K562 (cell line): ENCODE data around the gene POLR2L. TPM values are rescaled to one million over a fixed set of nuclear protein-coding genes. Genes with fewer than 3 reads are reported as not detected.
A peak's percentile ranks its signal among the peaks of the same experiment; 100 is the strongest.

Experiments used
- ATAC-seq: fragments of 200-7000 bp; cut with Tn5 transposase; 3 replicates; pipeline ENCODE4 v1.9.1; 2020; ENCODE audit warnings: moderate library complexity
- BruUV-seq: library from RNA; stranded (reverse); fragments of 400-500 nt; replicated peaks from 2 replicates; lab custom pipeline; 2021; lab: Mats Ljungman, UMichigan
- CTCF ChIA-PET: fragments of 300-600 bp; formaldehyde crosslinking; extraction: SDS; loops from one replicate; lab custom pipeline; 2021; ENCODE audit warnings: low intra/inter-chr PET ratio; lab: Yijun Ruan, JAX
- POLR2A ChIA-PET: fragments of 300-600, 350-650 bp; sonication (Branson Sonifier 250); formaldehyde crosslinking; extraction: SDS; loops from one replicate; lab custom pipeline; 2021; ENCODE audit warnings: antibody characterized with exemption, inconsistent platforms; lab: Yijun Ruan, JAX
- DNase-seq, 4 experiments: peaks; one replicate each; pipeline versions ENCODE4 v3.0.0 to v3.0.0-alpha.2; 2011 to 2018; ENCODE audit warnings: low spot score in 3 of 4, mixed read lengths in 3 of 4; ENCODE audit errors: extremely low read depth in 1 of 4
- FAIRE-seq: peaks from 2 replicates; lab custom pipeline; 2011; peaks lifted over from hg19 to GRCh38; lab: Jason Lieb, UNC
- H2AFZ ChIP-seq: 2 replicates; pipeline ENCODE4 v1.6.0; 2011; ENCODE audit warnings: low read depth, low read length, control low read depth, inconsistent platforms
- H3K27ac ChIP-seq: fragments of 200-600 bp; 3 replicates; pipeline ENCODE4 v1.8.0; 2011; ENCODE audit warnings: low read depth, mild to moderate bottlenecking, control low read depth, inconsistent platforms, low read length, moderate library complexity, mixed read lengths; ENCODE audit errors: extremely low read depth
- H3K27me3 ChIP-seq, 2 experiments: fragments of 300-600 bp in 1 of 2; 2 replicates in 1 of 2; 3 replicates in 1 of 2; pipeline versions ENCODE4 v1.6.0 to v1.8.0; 2011; ENCODE audit warnings: inconsistent platforms in 2 of 2, low read length in 2 of 2, mild to moderate bottlenecking in 1 of 2, mixed read lengths in 1 of 2, moderate library complexity in 1 of 2; ENCODE audit not compliant: control insufficient read depth in 2 of 2, insufficient read depth in 2 of 2
- H3K36me3 ChIP-seq: fragments of 300-600 bp; 3 replicates; pipeline ENCODE4 v1.8.0; 2011; ENCODE audit warnings: mild to moderate bottlenecking, low read length, inconsistent platforms; ENCODE audit not compliant: control insufficient read depth, insufficient read depth
- H3K4me1 ChIP-seq, 2 experiments: fragments of 200-600 bp in 1 of 2; replicated peaks in 1 of 2; 2 replicates in 1 of 2; 3 replicates in 1 of 2; pipeline versions ENCODE4 v1.5.1 to v1.8.0; 2011; ENCODE audit warnings: inconsistent platforms in 2 of 2, low read length in 2 of 2, mild to moderate bottlenecking in 1 of 2, mixed read lengths in 1 of 2, moderate library complexity in 1 of 2; ENCODE audit not compliant: control insufficient read depth in 2 of 2, insufficient read depth in 2 of 2
- H3K4me2 ChIP-seq: 2 replicates; pipeline ENCODE4 v1.6.1; 2011; ENCODE audit warnings: low read length, control low read depth, inconsistent platforms, mixed read lengths; ENCODE audit not compliant: insufficient read depth
- H3K4me3 ChIP-seq: fragments of 200-600 bp; sonication (generic), shearing (Covaris generic); 2 replicates; pipeline ENCODE4 v1.5.1; 2016; ENCODE audit warnings: control low read depth, inconsistent platforms
- H3K79me2 ChIP-seq: fragments of 200-600 bp; 3 replicates; pipeline ENCODE4 v1.8.0; 2011; ENCODE audit warnings: low read length, inconsistent platforms; ENCODE audit not compliant: control insufficient read depth, insufficient read depth
- H3K9ac ChIP-seq, 2 experiments: 2 replicates each; pipeline versions ENCODE4 v1.6.0 to v1.6.1; 2011; ENCODE audit warnings: low read depth in 2 of 2, low read length in 2 of 2, control low read depth in 1 of 2, inconsistent platforms in 1 of 2, mild to moderate bottlenecking in 1 of 2, mixed read lengths in 1 of 2; ENCODE audit not compliant: insufficient read depth in 1 of 2
- H3K9me1 ChIP-seq: one replicate; pipeline ENCODE4 v1.6.0; 2011; ENCODE audit warnings: inconsistent platforms, mild to moderate bottlenecking, low read length, moderate library complexity; ENCODE audit not compliant: control insufficient read depth, insufficient read depth
- H3K9me3 ChIP-seq: replicated peaks from 2 replicates; pipeline ENCODE4 v1.5.1; 2011; ENCODE audit warnings: low read depth, low read length, inconsistent platforms; ENCODE audit not compliant: control insufficient read depth, insufficient read depth
- H4K20me1 ChIP-seq: replicated peaks from 2 replicates; pipeline ENCODE4 v1.6.1; 2011; ENCODE audit warnings: low read length, inconsistent platforms, mixed read lengths; ENCODE audit not compliant: control insufficient read depth, insufficient read depth
- CBFA2T2 ChIP-seq: fragments of 450-650 bp; conservative IDR thresholded peaks from 2 replicates; pipeline ENCODE4 v1.6.1; 2017; ENCODE audit warnings: mild to moderate bottlenecking
- FOXO4 ChIP-seq: fragments of 450-650 bp; formaldehyde crosslinking; IDR thresholded peaks from 2 replicates; pipeline ENCODE4 v1.4.0; 2020; ENCODE audit warnings: mild to moderate bottlenecking, moderate library complexity
- GABPA ChIP-seq: fragments of 200-800 bp; sonication (Bioruptor generic); conservative IDR thresholded peaks from 2 replicates; pipeline ENCODE4 v1.6.1; 2016; ENCODE audit warnings: low read depth, missing genetic modification characterization, missing compliant biosample characterization
- HDAC1 ChIP-seq, 2 experiments: fragments of 450-650 bp; IDR thresholded peaks; 2 replicates each; pipeline ENCODE4 v1.6.1; 2016 to 2017; ENCODE audit warnings: inconsistent platforms in 1 of 2, mild to moderate bottlenecking in 1 of 2, moderate library complexity in 1 of 2
- PCBP1 ChIP-seq: fragments of 200-400 bp; formaldehyde crosslinking; IDR thresholded peaks from 2 replicates; pipeline ENCODE4 v1.6.1; 2018; ENCODE audit warnings: mild to moderate bottlenecking, low read depth, low read length; ENCODE audit not compliant: poor library complexity, severe bottlenecking
- POLR2G ChIP-seq: fragments of 200-400 bp; formaldehyde crosslinking; IDR thresholded peaks from 2 replicates; pipeline ENCODE4 v1.6.1; 2017; ENCODE audit warnings: low read depth, mild to moderate bottlenecking, antibody characterized with exemption, low read length, moderate library complexity
- TFAP4 ChIP-seq: sonication (generic); formaldehyde crosslinking; IDR thresholded peaks from 2 replicates; pipeline ENCODE4 v1.8.0; 2022; ENCODE audit warnings: missing genetic modification reagents, mild to moderate bottlenecking, moderate library complexity, borderline replicate concordance
- ZBTB7A ChIP-seq: IDR thresholded peaks from 2 replicates; pipeline ENCODE4 v1.6.1; 2011; ENCODE audit warnings: low read depth, mild to moderate bottlenecking, low read length, moderate library complexity, borderline replicate concordance; ENCODE audit not compliant: control insufficient read depth
- ZMIZ1 ChIP-seq, 2 experiments: fragments of 150-350 bp in 1 of 2; IDR thresholded peaks; 2 replicates each; pipeline ENCODE4 v1.6.1; 2012 to 2016; ENCODE audit warnings: low read depth in 2 of 2, low read length in 2 of 2, mild to moderate bottlenecking in 1 of 2, moderate library complexity in 1 of 2
- ZNF740 ChIP-seq, 3 experiments: fragments of 200-800 bp in 1 of 3; sonication (Bioruptor generic) in 1 of 3; sonication (generic) in 1 of 3; formaldehyde crosslinking in 1 of 3; IDR thresholded peaks; 2 replicates each; pipeline versions ENCODE4 v1.6.1 to v1.8.0; 2016 to 2022; ENCODE audit warnings: mild to moderate bottlenecking in 2 of 3, missing compliant biosample characterization in 2 of 3, missing genetic modification characterization in 2 of 3, missing genetic modification reagents in 1 of 3
- whole genome bisulfite sequencing: fragments of 100-300 bp; shearing (Covaris generic); methylation state at CpG from one replicate; pipeline ENCODE4 v1.1.6; 2016; ENCODE audit warnings: low coverage, mixed read lengths; ENCODE audit not compliant: insufficient coverage; ENCODE audit errors: missing lambda C conversion rate; 5-methylcytosine and 5-hydroxymethylcytosine counted together
- in situ Hi-C: fragments of 300-500 bp; cut with MboI; formaldehyde crosslinking; loops from 4 replicates; pipeline ENCODE4 v1.15.0; 2018; ENCODE audit warnings: inconsistent platforms, mixed read lengths
- intact Hi-C: fragments of 100-400 bp; cut with micrococcal nuclease; formaldehyde crosslinking; loops from 2 replicates; pipeline ENCODE4 v1.14.2; 2022
- polyA plus RNA-seq, 8 experiments: library from polyadenylated mRNA; depleted of rRNA in 4 of 8; stranded (reverse) in 5 of 8; unstranded in 3 of 8; fragments of >200 nt; fragmentation: Nextera tagmentation in 2 of 8; fragmentation: Illumina TruSeq in 1 of 8; extraction: Ambion mirVana in 2 of 8; extraction: Trizol in 1 of 8; gene quantifications; 2 replicates each; pipeline versions ENCODE4 v1.2.1 to v1.2.3, GENCODE V29; 2011 to 2014; ENCODE audit warnings: inconsistent platforms in 1 of 8, missing spikeins in 1 of 8
- total RNA-seq, 7 experiments: library from RNA; depleted of rRNA in 6 of 7; stranded (reverse); fragments of >200 nt in 6 of 7; fragmentation: Illumina TruSeq in 2 of 7; extraction: Trizol in 2 of 7; gene quantifications; 2 replicates each; pipeline versions ENCODE4 v1.2.1 to v1.2.3, GENCODE V29; 2011 to 2021; ENCODE audit warnings: low replicate concordance in 1 of 7

Gene POLR2L
- total and polyA plus RNA-seq, 9 of the 15 experiments (the other 6 are each of a cell fraction or from before 2014, with no cell fraction given): 38.3 to 688 (median 108) TPM

- Histone ChIP-seq H4K20me1 (no peaks in the 10 kb centered on the region), H3K79me2 (peaks cover 26% of the 10 kb centered on the region), H3K9ac (peak overlapping the region; percentile 66 to 95; a peak in 3 of 4 replicates), H3K4me2 (peak overlapping the region; percentile 91), H2AFZ (peak overlapping the region; percentile 53; the same call in 1 of the 2 replicates), H3K4me1 (peaks cover 7 to 94% of the 10 kb centered on the region in 2 experiments), H3K27ac (peak overlapping the region; percentile 71), H3K36me3 (peaks cover 47% of the 10 kb centered on the region; the same call in 1 of the 3 replicates), H3K9me1 (no peaks in the 10 kb centered on the region), H3K27me3 (no peaks in the 10 kb centered on the region), H3K9me3 (no peaks in the 10 kb centered on the region), H3K4me3 (peak overlapping the region; percentile 73)
- FAIRE-seq (peak; percentile 83), ATAC-seq (peak; percentile 72), DNase-seq (peak; percentile 66 to 87 (median 74))
- BruUV-seq: no TSS peak
- POLR2A ChIA-PET: interaction anchor here (0.8 to 2.2 kb wide), 8 partner anchors 7 to 238 kb away, joined by 3 to 26 read pairs (median 4); partner anchors contain the start of gene RPLP2
- WGBS: 16% methylated on average over 8 of the region's 26 CpGs
- in situ Hi-C loops: no loop called here
- intact Hi-C loops: loop anchor here (5.0 to 10.0 kb wide), 2 partner anchors 69 to 231 kb away; partner anchors contain the start of genes LMNTD2 and RASSF7
- CTCF ChIA-PET: no interaction called here
- TF ChIP-seq ZBTB7A: peak; percentile 36; the same call in 1 of the 2 replicates
- peak; percentile 64 for TF ChIP-seq ZNF740 (CRISPR knock-in tag; IDR thresholded peaks at IDR 0.05)
- peak in 1 of 2 experiments; percentile 88; a peak in 2 of 4 replicates for TF ChIP-seq ZNF740 (tag; IDR thresholded peaks at IDR 0.05)
- TF ChIP-seq TFAP4: peak; percentile 77; the same call in 1 of the 2 replicates
- peak; percentile 51 for TF ChIP-seq PCBP1
- TF ChIP-seq CBFA2T2: no peak
- TF ChIP-seq ZMIZ1 (IDR thresholded peaks at IDR 0.05; ENCODE audit: low read depth in 2 of 2, low read length in 2 of 2): no peak
- TF ChIP-seq HDAC1 (IDR thresholded peaks at IDR 0.05): peak in 1 of 2 experiments; percentile 54; a peak in 2 of 4 replicates
- peak; percentile 47; the same call in 1 of the 2 replicates for TF ChIP-seq POLR2G
- peak; percentile 34 for TF ChIP-seq GABPA (tag)
- TF ChIP-seq FOXO4 (CRISPR knock-in tag): no peak
Observed at GRCh38 chr11:795634-796564, 46.4 kb downstream of the POLR2L start.
